ENCODE results near the gene SH3BP4. TPM values are rescaled to one million over a fixed set of nuclear protein-coding genes. Genes with fewer than 3 reads are reported as not detected.

Gene SH3BP4
- total RNA-seq, 1 donor from 2014 or later, result 53.4 TPM

DNA sequence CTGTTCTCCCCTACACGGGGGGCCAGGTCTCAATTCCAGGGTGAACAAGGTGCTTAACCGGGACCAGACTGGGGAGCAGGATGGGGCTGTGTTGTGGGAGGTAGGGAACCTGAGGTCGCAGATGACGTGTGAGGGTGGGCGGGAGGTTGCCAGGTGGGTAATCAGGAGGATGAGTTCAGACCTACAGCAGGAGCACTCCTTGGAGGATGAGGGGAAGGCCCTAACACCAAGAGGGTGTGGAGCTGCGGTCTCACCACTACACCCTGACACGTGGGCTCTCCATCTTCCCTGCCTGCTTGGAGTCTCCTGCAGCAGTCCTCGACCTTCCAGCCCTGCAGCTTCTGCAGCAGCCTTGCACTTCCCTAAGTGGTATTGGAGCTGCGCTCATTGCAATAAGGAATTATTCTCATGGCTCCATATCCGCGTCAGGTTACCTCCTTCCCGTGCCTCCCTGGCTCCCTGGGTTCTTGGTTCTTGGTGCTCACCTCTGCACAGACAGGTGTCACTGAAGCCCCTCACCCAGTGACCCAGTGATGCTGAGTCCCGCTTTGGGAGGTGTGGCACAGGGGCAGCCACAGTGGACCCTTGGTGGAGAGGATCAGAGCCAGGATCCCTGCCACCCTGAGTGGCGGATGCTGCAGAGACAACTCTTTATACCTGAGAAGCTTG, 15.5 kb downstream of the SH3BP4 start:
- Histone ChIP-seq H2AFZ (replicated peaks) (no peak overlapping the region), H3K27me3 (no peaks in the 10 kb centered on the region), H3K36me3 (no peaks in the 10 kb centered on the region), H3K27ac (no peak overlapping the region), H4K20me1 (ENCODE audit: low read depth) (peaks cover 93% of the 10 kb centered on the region), H3K4me3 (no peak overlapping the region), H3K9me3 (ENCODE audit: low read depth) (no peaks in the 10 kb centered on the region), H3K79me2 (ENCODE audit: low read depth) (peaks cover 100% of the 10 kb centered on the region), H3K4me2 (no peak overlapping the region), H3F3A (ENCODE audit: low read depth) (no peaks in the 10 kb centered on the region), H3K4me1 (peaks cover 23% of the 10 kb centered on the region), H3K9ac (no peak overlapping the region)
- Mint-ChIP-seq H3K9me3 (peaks cover 46% of the 10 kb centered on the region), H3K4me3 (no peak overlapping the region), H3K4me1 (peaks cover 41% of the 10 kb centered on the region), H3K36me3 (peaks cover 69% of the 10 kb centered on the region), H3K27me3 (ENCODE audit: insufficient read depth, low read depth) (peaks cover 5% of the 10 kb centered on the region), H3K27ac (no peak overlapping the region)
- TF ChIP-seq EZH2phosphoT487 (IDR thresholded peaks at IDR 0.05) (no peak), EZH2 (IDR thresholded peaks at IDR 0.05) (no peak)
- TF ChIP-seq, protein P1, sequence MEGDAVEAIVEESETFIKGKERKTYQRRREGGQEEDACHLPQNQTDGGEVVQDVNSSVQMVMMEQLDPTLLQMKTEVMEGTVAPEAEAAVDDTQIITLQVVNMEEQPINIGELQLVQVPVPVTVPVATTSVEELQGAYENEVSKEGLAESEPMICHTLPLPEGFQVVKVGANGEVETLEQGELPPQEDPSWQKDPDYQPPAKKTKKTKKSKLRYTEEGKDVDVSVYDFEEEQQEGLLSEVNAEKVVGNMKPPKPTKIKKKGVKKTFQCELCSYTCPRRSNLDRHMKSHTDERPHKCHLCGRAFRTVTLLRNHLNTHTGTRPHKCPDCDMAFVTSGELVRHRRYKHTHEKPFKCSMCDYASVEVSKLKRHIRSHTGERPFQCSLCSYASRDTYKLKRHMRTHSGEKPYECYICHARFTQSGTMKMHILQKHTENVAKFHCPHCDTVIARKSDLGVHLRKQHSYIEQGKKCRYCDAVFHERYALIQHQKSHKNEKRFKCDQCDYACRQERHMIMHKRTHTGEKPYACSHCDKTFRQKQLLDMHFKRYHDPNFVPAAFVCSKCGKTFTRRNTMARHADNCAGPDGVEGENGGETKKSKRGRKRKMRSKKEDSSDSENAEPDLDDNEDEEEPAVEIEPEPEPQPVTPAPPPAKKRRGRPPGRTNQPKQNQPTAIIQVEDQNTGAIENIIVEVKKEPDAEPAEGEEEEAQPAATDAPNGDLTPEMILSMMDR (IDR thresholded peaks at IDR 0.05), result no peak
- DNase-seq (ENCODE audit: low spot score), result no peak

DNA sequence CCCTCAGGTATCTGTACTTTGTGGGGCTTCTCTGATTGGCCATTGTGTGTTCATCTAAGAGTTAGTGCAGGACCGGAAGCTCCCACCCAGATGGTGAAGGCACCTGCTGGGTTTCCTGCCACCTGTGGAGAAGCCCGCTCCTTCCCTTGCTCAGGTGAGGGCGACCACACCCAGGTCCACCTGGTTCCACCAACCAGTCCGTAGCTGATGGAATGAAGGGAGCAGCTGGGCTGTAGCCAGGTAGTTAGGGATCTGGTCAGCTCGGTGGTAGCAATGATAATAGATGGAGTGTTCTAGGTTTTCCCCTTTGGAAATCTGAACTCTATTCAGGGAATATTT, 16.0 kb downstream of the SH3BP4 start:
- Histone ChIP-seq H3K27ac (no peak overlapping the region), H2AFZ (replicated peaks) (no peak overlapping the region), H3K9ac (no peak overlapping the region), H3F3A (ENCODE audit: low read depth) (no peaks in the 10 kb centered on the region), H4K20me1 (ENCODE audit: low read depth) (peaks cover 93% of the 10 kb centered on the region), H3K9me3 (ENCODE audit: low read depth) (no peaks in the 10 kb centered on the region), H3K4me3 (no peak overlapping the region), H3K4me2 (no peak overlapping the region), H3K27me3 (no peaks in the 10 kb centered on the region), H3K36me3 (no peaks in the 10 kb centered on the region), H3K4me1 (peaks cover 28% of the 10 kb centered on the region), H3K79me2 (ENCODE audit: low read depth) (peaks cover 100% of the 10 kb centered on the region)
- no peak overlapping the region for H3K27ac Mint-ChIP-seq
- DNase-seq (ENCODE audit: low spot score), result no peak
- peaks cover 44% of the 10 kb centered on the region for H3K4me1 Mint-ChIP-seq
- no peak for TF ChIP-seq EZH2phosphoT487 (IDR thresholded peaks at IDR 0.05)
- no peak for TF ChIP-seq EZH2 (IDR thresholded peaks at IDR 0.05)
- TF ChIP-seq, protein P1 (IDR thresholded peaks at IDR 0.05), result no peak
- no peak overlapping the region for H3K4me3 Mint-ChIP-seq
- peaks cover 46% of the 10 kb centered on the region for H3K9me3 Mint-ChIP-seq
- peaks cover 71% of the 10 kb centered on the region for H3K36me3 Mint-ChIP-seq
- peaks cover 5% of the 10 kb centered on the region for H3K27me3 Mint-ChIP-seq (ENCODE audit: insufficient read depth, low read depth)

DNA sequence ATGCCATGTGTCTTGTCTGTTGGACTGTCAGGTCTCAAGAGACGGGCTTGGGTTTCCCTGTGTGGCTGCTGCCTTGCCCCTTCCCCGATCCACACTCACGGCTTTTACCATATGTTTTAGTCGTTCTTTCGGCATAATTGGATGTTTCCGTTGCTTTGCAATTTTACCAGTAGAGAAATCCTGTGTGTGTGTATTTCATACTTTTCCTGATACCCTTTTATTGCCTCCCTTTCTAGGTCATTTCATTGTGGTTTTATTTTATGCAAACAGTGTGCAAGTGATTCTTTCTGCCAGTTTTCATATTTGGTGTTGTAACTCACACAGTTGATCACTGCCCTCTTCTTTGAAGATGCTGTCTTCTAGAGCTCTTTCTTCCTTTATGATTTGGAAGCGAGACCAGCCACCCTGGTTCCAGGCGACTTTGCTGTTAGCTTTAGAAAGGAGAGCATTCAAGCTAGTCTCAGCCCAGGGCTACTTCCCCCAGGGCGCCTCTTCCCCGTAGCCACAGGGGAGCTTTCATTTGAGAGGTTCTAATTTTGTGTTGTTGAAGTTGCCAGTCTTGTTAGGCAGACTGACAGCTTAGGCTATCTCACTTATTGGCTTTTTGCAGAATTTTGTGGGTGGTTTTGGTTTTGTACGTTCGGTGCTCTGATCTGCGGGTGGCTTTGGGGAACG, 17.0 kb downstream of the SH3BP4 start:
- H3K4me1 Mint-ChIP-seq, result peaks cover 46% of the 10 kb centered on the region
- H4K20me1 ChIP-seq (ENCODE audit: low read depth), result peaks cover 93% of the 10 kb centered on the region
- H3K4me2 ChIP-seq, result peak overlapping the region; percentile 19

More for the DNA sequence above, 17.0 kb downstream of the SH3BP4 start:
- Histone ChIP-seq H3K9ac (no peak overlapping the region), H2AFZ (replicated peaks) (no peak overlapping the region), H3K79me2 (ENCODE audit: low read depth) (peaks cover 100% of the 10 kb centered on the region), H3K27ac (no peak overlapping the region), H3K4me1 (peaks cover 21% of the 10 kb centered on the region), H3K9me3 (ENCODE audit: low read depth) (no peaks in the 10 kb centered on the region), H3F3A (ENCODE audit: low read depth) (no peaks in the 10 kb centered on the region), H3K36me3 (no peaks in the 10 kb centered on the region), H3K4me3 (no peak overlapping the region), H3K27me3 (no peaks in the 10 kb centered on the region)
- Mint-ChIP-seq H3K27me3 (ENCODE audit: insufficient read depth, low read depth) (peaks cover 5% of the 10 kb centered on the region), H3K36me3 (peaks cover 69% of the 10 kb centered on the region), H3K9me3 (peaks cover 41% of the 10 kb centered on the region), H3K27ac (no peak overlapping the region), H3K4me3 (no peak overlapping the region)
- no peak for DNase-seq (ENCODE audit: low spot score)
- TF ChIP-seq, protein P1 (IDR thresholded peaks at IDR 0.05), result no peak
- TF ChIP-seq EZH2phosphoT487 (IDR thresholded peaks at IDR 0.05), result no peak
- TF ChIP-seq EZH2 (IDR thresholded peaks at IDR 0.05), result no peak

Measured in neural progenitor cell (in vitro differentiated cells).